ENCODE measurements around the gene RPL7L1.
"Not testable (repeated sequence)": the region's sequence is repeated elsewhere in the genome, so short reads cannot be mapped to it uniquely, and the experiment has no call there.

Gene RPL7L1

DNA sequence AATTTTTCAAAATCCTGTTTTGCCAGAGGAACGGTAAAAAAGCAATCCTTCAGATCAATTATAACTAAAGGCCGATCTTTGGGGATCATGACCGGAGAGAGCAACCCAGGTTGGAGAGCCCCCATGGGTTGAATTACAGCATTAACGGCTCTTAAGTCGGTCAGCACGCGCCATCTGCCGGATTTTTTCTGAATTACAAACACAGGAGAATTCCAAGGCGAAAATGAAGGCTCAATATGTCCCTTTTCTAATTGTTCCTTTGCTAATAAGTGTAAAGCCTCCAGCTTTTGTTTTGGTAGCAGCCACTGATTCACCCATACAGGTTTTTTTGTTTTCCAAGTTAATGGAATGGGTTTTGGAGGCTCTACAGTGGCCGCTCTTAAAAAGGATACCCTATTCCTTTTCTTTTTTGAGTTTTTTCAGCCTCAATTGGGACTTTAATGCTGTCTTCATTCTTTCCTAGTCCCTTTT is 19.5 kb downstream of the RPL7L1 start:
- DNase-seq (ENCODE audit: low read depth in 1 of 2, low spot score in 1 of 2) = peak in 1 of 2 experiments; percentile 75
- TF ChIP-seq JUND (IDR thresholded peaks at IDR 0.05; ENCODE audit: low read depth) = no peak
- in situ Hi-C loops (cut with HindIII; ENCODE audit: low pct_unique_long_range_greater_than_20kb, low sequenced_read_pairs) = no loop called here

DNA sequence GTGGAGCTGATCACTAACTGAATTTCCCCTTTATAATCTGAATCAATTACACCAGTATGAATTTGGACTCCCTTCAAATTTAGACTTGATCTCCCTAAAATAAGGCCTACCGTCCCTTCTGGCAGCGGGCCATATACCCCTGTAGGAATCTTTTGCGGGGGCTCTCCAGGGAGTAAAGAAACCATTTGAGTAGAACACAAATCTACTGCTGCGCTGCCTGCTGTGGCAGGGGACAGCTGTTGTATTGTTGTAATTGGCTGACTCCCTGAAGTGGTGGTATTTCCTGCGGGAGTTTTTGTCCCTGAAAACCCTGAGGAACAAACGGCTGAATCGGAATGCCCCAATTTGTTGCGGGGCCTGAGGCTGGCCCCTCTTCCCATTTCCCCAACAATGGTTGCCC is 20.5 kb downstream of the RPL7L1 start:
- DNase-seq (ENCODE audit: low read depth in 1 of 2, low spot score in 1 of 2) = no peak
- in situ Hi-C loops (cut with HindIII; ENCODE audit: low pct_unique_long_range_greater_than_20kb, low sequenced_read_pairs) = no loop called here
- TF ChIP-seq JUND (IDR thresholded peaks at IDR 0.05; ENCODE audit: low read depth) = no peak

DNA sequence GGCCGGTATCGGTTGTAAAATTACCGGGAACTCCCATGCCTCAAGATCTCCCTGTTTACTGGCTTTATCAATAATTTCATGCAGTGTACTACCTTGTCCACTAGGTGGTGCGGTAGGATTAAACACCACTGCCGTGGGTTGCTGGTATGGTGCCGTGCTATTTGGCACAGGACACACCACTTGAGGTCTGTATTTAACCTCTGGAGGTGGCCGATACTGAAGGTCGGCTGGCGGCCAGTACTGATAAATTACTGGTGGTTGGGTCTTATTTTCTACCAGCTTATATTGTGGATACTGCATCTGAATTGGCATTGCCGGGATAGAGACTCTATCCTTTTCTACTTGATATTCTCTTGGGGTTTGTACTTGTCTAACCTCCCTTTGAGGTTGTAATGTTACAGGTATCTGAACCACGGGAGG is 22.1 kb downstream of the RPL7L1 start:
- in situ Hi-C loops (cut with HindIII; ENCODE audit: low pct_unique_long_range_greater_than_20kb, low sequenced_read_pairs) = no loop called here
- peak in 1 of 2 experiments; percentile 89 for DNase-seq (ENCODE audit: low read depth in 1 of 2, low spot score in 1 of 2)
- TF ChIP-seq JUND (IDR thresholded peaks at IDR 0.05; ENCODE audit: low read depth) = no peak

DNA sequence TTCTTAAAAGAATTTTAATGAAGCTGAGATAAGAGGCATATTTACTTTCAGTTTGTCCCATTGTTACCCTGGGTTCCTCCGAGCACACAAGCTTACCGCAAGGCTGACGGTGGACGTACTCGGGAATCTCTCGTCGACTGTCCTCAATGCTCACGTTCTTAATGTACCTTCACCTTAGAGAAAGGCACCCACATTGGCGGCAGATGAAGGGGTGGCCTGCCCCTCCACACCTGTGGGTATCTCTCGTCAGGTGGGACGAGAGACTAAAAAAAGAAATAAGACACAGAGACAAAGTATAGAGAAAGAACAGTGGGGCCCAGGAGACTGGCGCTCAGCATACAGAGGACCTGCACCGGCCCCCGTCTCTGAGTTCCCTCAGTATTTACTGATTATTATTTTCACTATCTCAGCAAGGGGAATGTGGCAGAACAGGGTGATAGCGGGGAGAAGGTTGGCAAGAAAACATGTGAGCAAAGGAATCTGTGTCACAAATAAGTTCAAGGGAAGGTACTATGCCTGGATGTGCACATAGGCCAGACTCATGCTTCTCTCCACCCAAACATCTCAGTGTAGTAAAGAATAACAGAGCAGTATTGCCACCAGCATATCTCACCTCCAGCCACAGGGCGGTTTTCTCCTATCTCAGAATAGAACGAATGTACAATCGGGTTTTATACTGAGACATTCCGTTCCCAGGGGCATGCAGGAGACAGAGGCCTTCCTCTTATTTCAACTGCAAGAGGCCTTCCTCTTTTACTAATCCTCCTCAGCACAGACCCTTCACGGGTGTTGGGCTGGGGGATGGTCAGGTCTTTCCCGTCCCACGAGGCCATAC is 23.2 kb downstream of the RPL7L1 start:
- DNase-seq (ENCODE audit: low read depth in 1 of 2, low spot score in 1 of 2); in situ Hi-C loops (cut with HindIII; ENCODE audit: low pct_unique_long_range_greater_than_20kb, low sequenced_read_pairs): not testable (repeated sequence)

DNA sequence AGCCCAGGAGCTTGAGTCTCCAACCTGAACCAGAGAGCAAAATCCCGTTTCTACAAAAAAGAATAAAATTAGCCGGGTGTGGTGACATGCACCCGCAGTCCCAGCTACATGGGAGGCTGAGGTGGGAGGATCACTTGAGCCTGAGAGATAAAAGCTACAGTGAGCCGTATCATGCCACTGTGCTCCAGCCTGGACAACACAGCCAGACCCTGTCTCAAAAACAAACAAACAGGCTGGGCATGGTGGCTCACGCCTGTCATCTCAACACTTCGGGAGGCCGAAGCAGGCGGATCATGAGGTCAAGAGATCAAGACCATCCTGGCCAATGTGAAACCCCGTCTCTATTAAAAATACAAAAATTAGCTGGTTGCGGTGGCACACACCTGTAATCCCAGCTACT is 25.1 kb downstream of the RPL7L1 start:
- TF ChIP-seq JUND (IDR thresholded peaks at IDR 0.05; ENCODE audit: low read depth) = no peak
- in situ Hi-C loops (cut with HindIII; ENCODE audit: low pct_unique_long_range_greater_than_20kb, low sequenced_read_pairs) = no loop called here
- DNase-seq (ENCODE audit: low read depth in 1 of 2, low spot score in 1 of 2) = no peak

DNA sequence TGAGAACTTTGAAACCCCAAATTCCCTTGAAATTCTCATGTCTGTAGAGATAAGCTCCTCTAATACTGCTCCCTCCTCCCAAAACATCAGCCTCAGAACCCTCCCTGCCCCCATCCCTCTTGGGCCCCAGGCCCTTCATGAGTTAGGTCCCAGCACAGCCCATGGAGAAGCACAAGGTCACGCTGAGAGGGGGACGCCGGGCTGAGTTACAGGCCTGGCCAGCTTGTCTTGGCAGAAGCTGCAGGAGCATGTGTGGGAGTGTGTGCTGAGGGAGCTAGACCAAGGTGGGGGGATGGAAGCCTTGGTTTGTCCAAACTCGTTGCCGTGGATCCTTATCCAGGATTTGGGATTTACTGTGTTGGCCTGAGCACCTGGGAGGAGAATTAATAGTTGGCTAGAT is 27.9 kb downstream of the RPL7L1 start:
- in situ Hi-C loops (cut with HindIII; ENCODE audit: low pct_unique_long_range_greater_than_20kb, low sequenced_read_pairs) = no loop called here
- no peak for DNase-seq (ENCODE audit: low read depth in 1 of 2, low spot score in 1 of 2)
- no peak for TF ChIP-seq JUND (IDR thresholded peaks at IDR 0.05; ENCODE audit: low read depth)

DNA sequence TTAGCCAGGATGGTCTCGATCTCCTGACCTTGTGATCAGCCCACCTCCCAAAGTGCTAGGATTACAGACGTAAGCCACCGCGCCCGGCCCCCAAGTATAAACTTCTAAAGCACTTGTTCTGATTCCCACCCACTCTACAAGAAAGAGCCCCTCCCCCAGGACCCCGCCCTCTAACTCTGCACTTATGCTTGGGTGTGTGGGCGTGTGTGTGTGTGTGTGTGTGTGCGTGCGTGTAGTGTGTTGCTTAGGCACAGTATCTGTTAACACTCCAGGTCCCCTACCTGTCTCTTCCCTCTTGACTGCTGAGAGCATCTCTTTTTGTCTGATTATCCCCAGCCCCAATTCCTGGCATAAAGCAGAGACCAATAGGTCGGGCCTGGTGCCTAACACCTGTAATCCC is 30.4 kb downstream of the RPL7L1 start:
- in situ Hi-C loops (cut with HindIII; ENCODE audit: low pct_unique_long_range_greater_than_20kb, low sequenced_read_pairs) = no loop called here
- DNase-seq (ENCODE audit: low read depth in 1 of 2, low spot score in 1 of 2) = no peak
- no peak for TF ChIP-seq JUND (IDR thresholded peaks at IDR 0.05; ENCODE audit: low read depth)

DNA sequence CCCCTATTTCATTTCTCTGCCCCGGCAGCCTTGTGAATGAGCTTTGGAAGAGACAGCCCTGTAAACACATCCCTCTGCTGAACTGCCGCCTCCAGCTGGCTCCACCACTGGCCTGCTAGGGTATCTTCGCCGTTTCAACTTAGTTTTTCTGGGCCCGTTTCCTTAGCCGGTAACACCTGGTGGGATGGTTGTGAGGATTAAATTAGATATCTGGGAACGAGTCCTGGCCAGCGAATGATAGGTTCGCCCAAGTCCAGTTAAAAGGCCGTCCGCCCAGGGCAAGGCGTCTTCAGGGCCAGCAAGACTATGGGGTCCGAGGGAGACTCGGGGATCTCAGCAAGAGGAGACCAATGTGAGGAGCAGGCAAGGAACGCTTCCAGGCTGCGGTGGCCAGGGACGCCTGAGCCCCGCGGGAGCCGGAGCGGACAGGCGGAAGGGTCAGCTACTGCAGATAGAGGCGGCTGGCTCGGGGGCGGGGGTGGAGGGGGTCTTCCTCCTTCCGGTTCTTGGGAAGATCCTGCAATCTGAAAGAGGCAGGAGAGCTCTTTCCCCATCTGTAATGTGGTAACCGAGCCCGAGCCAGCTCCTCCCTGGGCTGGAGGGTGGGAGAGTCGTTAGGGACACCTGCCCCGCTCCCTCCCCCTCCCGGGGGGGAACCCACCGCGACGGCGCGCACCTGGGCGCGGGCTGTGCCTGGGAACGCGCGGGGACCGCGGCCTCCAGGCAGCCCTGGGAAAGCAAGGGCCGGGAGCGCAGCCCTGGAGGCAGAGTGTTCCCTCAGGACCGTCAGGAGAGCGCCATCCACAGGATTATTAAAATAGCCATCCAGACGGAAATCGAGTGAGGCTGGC is 32.0 kb downstream of the RPL7L1 start:
- in situ Hi-C loops (cut with HindIII; ENCODE audit: low pct_unique_long_range_greater_than_20kb, low sequenced_read_pairs) = no loop called here

DNA sequence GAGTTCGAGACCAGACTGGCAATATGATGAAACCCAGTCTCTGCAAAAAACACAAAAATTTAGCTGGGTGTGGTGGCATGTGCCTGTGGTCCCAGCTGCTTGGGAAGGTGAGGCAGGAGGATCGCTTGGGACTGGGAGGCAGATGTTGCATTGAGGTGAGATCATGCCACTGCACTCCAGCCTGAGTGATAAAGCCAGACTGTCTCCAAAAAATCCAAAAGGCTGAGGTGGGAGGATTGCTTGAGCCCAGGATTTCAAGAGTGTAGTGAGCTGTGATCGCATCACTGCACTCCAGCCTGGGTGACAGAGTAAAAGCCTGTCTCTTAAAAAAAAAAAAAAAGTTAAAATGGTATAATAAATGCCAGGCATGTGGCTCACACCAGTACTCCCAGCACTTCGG is 35.1 kb downstream of the RPL7L1 start:
- TF ChIP-seq JUND (IDR thresholded peaks at IDR 0.05; ENCODE audit: low read depth) = no peak
- in situ Hi-C loops (cut with HindIII; ENCODE audit: low pct_unique_long_range_greater_than_20kb, low sequenced_read_pairs) = no loop called here
- DNase-seq (ENCODE audit: low read depth in 1 of 2, low spot score in 1 of 2) = no peak

More for the DNA sequence above, 32.0 kb downstream of the RPL7L1 start:
- DNase-seq (ENCODE audit: low read depth in 1 of 2, low spot score in 1 of 2) = no peak
- no peak for TF ChIP-seq JUND (IDR thresholded peaks at IDR 0.05; ENCODE audit: low read depth)

DNA sequence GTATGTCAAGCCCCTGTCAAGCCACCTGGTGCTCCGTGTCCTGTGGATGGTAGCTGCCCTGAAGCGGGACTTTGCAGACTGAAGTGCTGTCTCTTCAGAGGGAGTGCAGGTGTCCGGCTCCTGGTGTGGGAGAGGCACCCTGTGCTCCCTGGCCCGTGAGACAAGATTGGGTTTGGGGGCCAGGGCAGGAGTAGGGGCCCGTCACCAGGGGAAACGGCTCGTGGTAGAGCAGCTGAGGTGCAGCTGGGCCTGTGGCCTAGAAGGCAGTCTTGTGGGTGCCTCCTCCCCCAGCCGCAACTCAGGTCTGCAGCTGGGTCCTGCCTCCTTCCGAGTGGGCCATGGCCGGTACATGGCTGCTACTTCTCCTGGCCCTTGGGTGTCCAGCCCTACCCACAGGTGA is 36.3 kb downstream of the RPL7L1 start, which contains the start of gene PTCRA:
Gene PTCRA, plus strand, starts transcription at position 322 of the 400 bp plus-strand sequence. Its CDS starts 17 bp downstream, at position 339.
- DNase-seq (ENCODE audit: low read depth in 1 of 2, low spot score in 1 of 2) = no peak
- in situ Hi-C loops (cut with HindIII; ENCODE audit: low pct_unique_long_range_greater_than_20kb, low sequenced_read_pairs) = no loop called here
- TF ChIP-seq JUND (IDR thresholded peaks at IDR 0.05; ENCODE audit: low read depth) = no peak

DNA sequence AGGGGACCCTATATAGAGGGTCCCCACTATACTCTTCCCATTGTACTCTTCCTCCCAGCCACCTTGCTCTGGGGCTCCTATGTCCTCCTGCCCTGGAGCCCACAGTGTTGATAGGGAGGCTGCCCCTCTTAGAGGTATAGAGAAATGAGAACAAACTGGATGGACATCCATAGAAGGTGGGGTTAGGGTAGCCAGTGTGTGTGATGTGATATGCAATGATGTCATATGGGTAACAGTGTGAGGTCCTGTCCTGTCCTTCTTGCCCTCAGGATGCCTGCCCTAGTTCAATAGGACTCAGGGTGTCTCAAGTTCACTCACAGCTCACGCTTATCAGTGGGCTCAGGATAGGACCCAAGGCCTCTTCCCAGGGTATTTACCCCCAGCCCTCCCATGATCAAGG is 36.9 kb downstream of the RPL7L1 start:
- TF ChIP-seq JUND (IDR thresholded peaks at IDR 0.05; ENCODE audit: low read depth) = no peak
- in situ Hi-C loops (cut with HindIII; ENCODE audit: low pct_unique_long_range_greater_than_20kb, low sequenced_read_pairs) = no loop called here
- no peak for DNase-seq (ENCODE audit: low read depth in 1 of 2, low spot score in 1 of 2)

DNA sequence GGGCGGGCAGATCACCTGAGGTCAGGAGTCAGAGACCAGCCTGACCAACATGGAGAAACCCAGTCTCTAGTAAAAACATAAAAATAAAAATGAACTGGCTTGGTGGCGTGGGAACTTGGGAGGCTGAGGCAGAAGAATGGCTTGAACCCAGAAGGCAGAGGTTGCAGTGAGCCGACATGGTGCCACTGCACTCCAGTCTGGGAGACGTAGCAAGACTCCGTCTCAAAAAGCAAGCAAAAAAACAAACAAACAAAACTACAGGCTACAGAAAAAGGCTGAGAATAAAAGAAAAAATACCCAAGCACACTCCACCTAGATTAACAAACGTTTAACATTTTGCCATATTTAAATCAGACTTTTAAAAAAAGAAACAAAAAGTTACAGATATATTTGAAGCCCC is 42.4 kb downstream of the RPL7L1 start:
- in situ Hi-C loops (cut with HindIII; ENCODE audit: low pct_unique_long_range_greater_than_20kb, low sequenced_read_pairs) = no loop called here
- no peak for DNase-seq (ENCODE audit: low read depth in 1 of 2, low spot score in 1 of 2)
- TF ChIP-seq JUND (IDR thresholded peaks at IDR 0.05; ENCODE audit: low read depth) = no peak

DNA sequence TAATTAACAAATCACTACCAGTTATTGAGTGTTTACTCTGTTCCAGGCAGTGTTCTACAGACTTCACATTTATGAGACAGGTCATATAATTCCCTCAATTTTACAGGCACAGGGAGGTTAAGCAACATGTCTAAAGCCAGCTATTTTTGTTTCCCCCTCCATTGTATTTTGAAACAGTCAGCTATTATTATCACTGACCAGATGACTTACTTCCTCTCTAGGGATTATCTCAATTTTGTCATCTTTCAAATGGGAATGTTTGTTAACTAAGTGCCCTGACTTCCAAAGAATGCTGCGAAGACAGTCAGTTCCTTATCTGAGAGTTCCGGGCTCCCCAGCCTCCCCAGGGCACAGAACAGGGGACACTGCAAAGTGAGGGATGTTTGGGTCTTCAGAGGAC is 44.2 kb downstream of the RPL7L1 start:
- no peak for DNase-seq (ENCODE audit: low read depth in 1 of 2, low spot score in 1 of 2)

More for the DNA sequence above, 44.2 kb downstream of the RPL7L1 start:
- TF ChIP-seq JUND (IDR thresholded peaks at IDR 0.05; ENCODE audit: low read depth) = no peak
- in situ Hi-C loops (cut with HindIII; ENCODE audit: low pct_unique_long_range_greater_than_20kb, low sequenced_read_pairs) = no loop called here

All from T47D (cell line).